ENCODE data around the gene BHMT2.
A peak's percentile ranks its signal among the peaks of the same experiment; 100 is the strongest.

Gene BHMT2, protein sequence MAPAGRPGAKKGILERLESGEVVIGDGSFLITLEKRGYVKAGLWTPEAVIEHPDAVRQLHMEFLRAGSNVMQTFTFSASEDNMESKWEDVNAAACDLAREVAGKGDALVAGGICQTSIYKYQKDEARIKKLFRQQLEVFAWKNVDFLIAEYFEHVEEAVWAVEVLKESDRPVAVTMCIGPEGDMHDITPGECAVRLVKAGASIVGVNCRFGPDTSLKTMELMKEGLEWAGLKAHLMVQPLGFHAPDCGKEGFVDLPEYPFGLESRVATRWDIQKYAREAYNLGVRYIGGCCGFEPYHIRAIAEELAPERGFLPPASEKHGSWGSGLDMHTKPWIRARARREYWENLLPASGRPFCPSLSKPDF

GRCh38 chr5:79069488-79070349 lies at the start of gene BHMT2, which contains the start of gene DMGDH:
BHMT2 (plus strand) TSS chr5:79069767; CDS start chr5:79069783, 16 bp downstream.
DMGDH (minus strand) TSS chr5:79069674; CDS start chr5:79069620, 54 bp downstream.
- DNase-seq (ENCODE audit: low read depth) = no peak

- peak; percentile 6 for DNase-seq (ENCODE audit: low read depth)
These were observed 48.6 kb upstream of the BHMT2 start for GRCh38 chr5:79020861-79021561.

DNA sequence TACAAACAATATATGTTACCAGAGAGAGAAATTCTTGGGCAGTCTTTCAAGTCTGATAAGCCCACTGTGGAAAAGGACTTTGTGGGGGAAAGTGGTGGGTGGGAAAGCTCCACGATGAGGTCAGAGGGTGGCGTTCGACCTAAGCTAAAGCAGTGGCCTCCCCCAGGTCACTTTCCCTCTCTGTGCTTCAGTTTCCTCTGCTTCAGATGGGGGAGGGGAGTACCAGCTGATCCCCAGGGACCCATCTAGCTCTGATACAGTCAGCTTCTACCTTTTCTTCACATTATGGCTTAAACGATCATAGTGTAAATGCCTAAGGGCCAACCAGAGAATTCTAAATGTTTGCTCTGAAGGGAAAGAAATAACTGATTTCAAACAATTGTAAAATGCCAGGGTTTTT lies 47.8 kb upstream of the BHMT2 start:
- DNase-seq (ENCODE audit: low read depth) = no peak

DNA sequence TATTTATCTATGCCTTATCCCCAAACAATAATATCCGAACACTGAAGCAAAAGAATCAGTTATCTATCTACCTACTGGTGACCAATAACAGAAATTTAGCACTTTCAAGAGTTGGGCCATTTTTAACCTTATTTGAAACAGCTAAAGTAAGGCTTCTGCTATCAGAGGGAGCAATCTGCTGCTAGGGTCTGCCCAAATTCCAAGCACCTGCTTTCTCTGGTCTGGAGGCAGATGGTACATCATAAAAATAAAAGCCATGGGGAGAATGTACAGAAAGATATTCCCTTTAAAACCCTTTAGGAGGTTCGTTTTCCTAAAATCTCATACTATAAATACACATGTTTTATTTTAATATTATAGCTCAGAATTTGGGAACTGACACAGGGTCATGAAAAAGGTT lies 46.8 kb upstream of the BHMT2 start:
- DNase-seq (ENCODE audit: low read depth) = no peak

DNA sequence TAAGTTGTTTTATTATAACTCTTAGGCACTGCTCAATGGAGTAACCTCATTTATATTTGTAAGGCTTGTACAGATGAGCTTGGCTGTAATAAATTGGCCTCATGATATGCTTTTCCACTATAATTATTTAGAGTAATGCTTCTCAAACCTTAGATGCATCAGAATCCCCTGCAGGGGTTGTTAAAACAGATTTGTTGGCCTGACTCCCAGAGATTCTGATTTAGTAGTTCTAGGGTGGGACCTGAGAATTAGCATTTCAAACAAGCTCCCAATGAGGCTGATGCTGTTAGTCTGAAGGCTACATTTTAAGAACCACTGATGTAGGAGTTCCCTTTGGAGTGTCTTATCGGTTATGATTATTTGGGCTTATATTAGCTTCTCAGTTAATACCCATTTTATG lies 46.2 kb upstream of the BHMT2 start:
- DNase-seq (ENCODE audit: low read depth) = no peak

GRCh38 chr5:79023947-79024346 lies 45.6 kb upstream of the BHMT2 start:
- no peak for DNase-seq (ENCODE audit: low read depth)

DNA sequence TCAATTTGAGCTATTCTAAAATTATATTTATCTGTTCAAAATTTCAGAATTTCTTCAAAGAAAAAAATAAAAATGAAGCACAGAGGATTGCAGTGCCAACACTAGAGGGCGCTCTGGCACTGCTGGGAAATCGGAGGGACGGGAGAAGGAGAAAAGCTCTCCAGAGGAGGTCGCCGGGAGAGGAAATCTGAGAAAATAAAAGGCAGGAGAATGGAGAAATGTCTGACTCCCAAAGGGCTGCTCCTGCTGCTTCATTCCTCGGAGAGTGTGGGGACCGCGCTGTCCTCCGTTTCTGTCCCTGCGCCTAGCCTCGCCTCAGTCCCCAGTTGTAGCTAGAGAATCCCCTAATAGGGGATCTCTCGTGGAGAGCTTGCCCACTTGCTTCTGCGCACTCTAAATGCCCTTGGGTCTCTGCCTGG lies 44.5 kb upstream of the BHMT2 start:
- peak; percentile 7 for DNase-seq (ENCODE audit: low read depth)

DNA sequence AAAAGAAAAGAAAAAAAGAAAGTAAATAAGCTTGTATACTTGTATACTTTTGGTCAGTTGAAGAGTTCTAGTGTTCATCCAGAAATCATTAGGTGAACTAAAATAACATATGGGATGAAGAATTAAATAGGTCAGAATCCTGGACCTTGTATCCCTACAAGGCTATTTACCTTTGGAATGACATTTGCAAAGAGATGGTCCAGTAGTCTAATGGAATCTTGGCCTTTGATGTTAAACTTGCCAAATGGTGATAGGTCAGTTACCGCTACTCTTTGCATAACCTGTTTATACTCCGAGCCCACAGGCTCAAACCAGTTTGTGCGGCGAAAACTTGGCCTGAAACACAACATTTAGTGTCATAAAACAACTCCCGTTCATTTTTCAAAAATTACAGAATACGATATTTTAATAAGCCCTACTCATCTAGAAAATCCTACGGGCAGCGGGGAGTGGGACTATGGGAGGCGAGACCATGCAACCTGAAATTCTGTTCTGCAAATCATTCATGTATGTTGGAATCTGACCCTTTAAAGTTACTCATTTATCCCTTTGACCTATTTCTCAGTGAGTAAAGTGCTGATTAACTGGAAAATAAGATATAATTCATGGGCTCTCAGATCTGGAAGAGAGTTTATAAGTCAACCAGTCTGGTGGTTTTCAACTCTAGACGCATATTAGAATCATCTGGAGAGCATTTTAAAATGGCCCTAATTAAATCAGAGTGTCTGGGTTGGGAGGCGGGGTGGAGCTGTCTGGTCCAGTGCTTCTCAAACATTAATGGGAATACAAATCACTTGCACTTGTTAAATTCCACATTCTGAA lies 38.7 kb upstream of the BHMT2 start:
- no peak for DNase-seq (ENCODE audit: low read depth)

GRCh38 chr5:79031485-79031867 lies 38.1 kb upstream of the BHMT2 start:
- DNase-seq (ENCODE audit: low read depth) = no peak

GRCh38 chr5:79032031-79032695 lies 37.4 kb upstream of the BHMT2 start:
- DNase-seq (ENCODE audit: low read depth) = no peak

DNA sequence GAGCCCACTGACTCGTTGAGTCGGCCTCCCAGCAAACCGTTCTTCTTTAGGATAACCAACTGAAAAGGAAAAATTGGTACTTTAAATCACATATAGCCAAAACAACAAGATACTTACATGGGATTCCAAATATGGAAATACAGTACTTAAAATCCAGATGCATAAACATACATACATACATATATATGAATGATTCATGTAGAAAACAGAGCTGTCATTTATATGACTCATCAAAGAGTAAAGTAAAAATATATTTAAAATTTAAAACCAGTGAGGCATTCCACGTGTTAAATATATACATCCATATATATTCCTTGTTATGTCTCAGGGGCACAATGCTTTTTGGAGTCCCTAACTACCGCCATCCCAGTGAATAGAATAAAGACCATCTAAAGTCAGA lies 36.8 kb upstream of the BHMT2 start:
- no peak for DNase-seq (ENCODE audit: low read depth)

GRCh38 chr5:79035237-79035636 lies 34.3 kb upstream of the BHMT2 start:
- no peak for DNase-seq (ENCODE audit: low read depth)

- no peak for DNase-seq (ENCODE audit: low read depth)
These were observed 32.8 kb upstream of the BHMT2 start for GRCh38 chr5:79036769-79037168.

- DNase-seq (ENCODE audit: low read depth) = no peak
These were observed 27.4 kb upstream of the BHMT2 start for GRCh38 chr5:79042188-79042587.

GRCh38 chr5:79047199-79047598 lies 22.4 kb upstream of the BHMT2 start:
- DNase-seq (ENCODE audit: low read depth) = no peak

DNA sequence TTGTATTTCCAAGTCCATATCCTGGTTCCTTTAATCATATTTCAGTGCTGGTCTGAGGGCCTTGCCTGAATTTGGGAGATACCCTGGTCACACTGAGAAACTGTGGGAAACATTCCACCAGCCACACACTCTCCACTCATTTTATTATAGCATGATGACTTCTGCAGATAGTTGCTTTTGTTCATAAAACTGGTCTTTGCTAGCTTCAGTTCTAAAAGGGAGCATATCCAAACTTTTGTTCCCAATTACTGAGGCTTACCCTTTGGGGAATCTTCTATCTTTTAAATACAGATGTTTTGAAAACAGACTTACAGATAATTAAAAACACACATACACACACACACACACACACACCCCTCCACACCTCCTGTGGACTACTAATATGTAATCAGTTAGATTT lies 21.1 kb upstream of the BHMT2 start:
- no peak for DNase-seq (ENCODE audit: low read depth)

DNA sequence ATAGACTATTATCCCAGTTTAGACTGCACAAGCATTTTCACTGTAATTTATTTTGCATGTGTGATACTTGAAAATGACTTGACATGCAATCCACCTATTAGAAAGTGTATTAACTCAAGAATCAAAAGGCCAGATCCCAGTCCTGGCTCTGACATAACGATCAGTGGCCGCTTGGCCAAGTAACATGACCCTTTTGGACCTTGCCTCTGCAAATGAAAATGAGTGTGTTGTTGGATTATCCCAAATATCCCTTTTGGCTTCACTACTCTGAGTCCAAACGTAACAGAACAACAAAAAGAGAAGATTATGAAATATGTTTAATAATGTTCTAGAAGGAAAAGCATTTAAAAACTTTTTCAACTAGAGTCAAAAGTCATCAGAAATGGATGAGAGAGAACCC lies 19.1 kb upstream of the BHMT2 start:
- DNase-seq (ENCODE audit: low read depth) = no peak

DNA sequence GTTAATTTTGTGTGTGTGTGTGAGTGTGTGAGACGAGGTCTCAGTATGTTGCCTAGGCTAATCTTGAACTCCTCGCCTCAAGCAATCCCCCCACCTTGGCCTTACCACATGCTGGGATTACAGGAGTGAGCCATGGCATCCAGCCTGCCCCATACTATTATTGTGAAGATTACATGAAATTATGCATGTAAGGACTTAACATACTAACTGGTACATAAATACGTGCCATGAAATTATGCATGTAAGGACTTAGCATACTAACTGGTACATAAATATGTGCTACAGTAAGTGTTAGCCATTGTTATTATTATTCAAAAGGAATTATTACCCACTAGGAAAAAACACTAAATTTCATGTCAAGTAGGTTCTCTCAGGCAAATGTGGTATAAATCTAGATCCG lies 16.2 kb upstream of the BHMT2 start:
- no peak for DNase-seq (ENCODE audit: low read depth)

GRCh38 chr5:79055017-79055416 lies 14.6 kb upstream of the BHMT2 start:
- DNase-seq (ENCODE audit: low read depth) = no peak

- no peak for DNase-seq (ENCODE audit: low read depth)
These were observed 12.7 kb upstream of the BHMT2 start for GRCh38 chr5:79056847-79057246.

GRCh38 chr5:79059674-79060073 lies 9.9 kb upstream of the BHMT2 start:
- no peak for DNase-seq (ENCODE audit: low read depth)
